Gastrocnemius medialis (tissue), 4 donors: Measurements from ENCODE around the gene RTN3. TPM values are rescaled to one million over a fixed set of nuclear protein-coding genes. Genes with fewer than 3 reads are reported as not detected.
A peak's percentile ranks its signal among the peaks of the same experiment; 100 is the strongest.
"Not testable (repeated sequence)": the region's sequence is repeated elsewhere in the genome, so short reads cannot be mapped to it uniquely, and the experiment has no call there.

ENCODE experiments used
- ATAC-seq, 2 donors: fragments of 150-250 bp; one replicate each; pipeline ENCODE4 v1.9.1; 2016
- DNase-seq, 2 donors: peaks; one replicate each; pipeline ENCODE4 v3.0.0-alpha.2; 2019
- H3K27ac ChIP-seq, 4 donors: fragments of 200-600 bp; sonication (generic); 1 replicate in 1 of 4; 2 replicates in 3 of 4; pipeline ENCODE4 v1.5.1; 2016 to 2018; ENCODE audit warnings: mild to moderate bottlenecking in 2 of 4, moderate library complexity in 1 of 4
- H3K27me3 ChIP-seq, 3 donors: fragments of 200-600 bp; sonication (generic) in 2 of 3; 1 replicate in 1 of 3; 2 replicates in 2 of 3; pipeline versions ENCODE4 v1.5.1 to v1.6.0; 2016 to 2019; ENCODE audit warnings: mild to moderate bottlenecking in 1 of 3, moderate library complexity in 1 of 3
- H3K36me3 ChIP-seq, 2 donors: fragments of 200-600 bp; sonication (generic) in 1 of 2; one replicate each; pipeline ENCODE4 v1.5.1; 2017 to 2018
- H3K4me1 ChIP-seq, 2 donors: fragments of 200-600 bp; sonication (generic) in 1 of 2; one replicate each; pipeline ENCODE4 v1.5.1; 2016 to 2017; ENCODE audit warnings: mild to moderate bottlenecking in 2 of 2
- H3K4me3 ChIP-seq, 4 donors: fragments of 200-600 bp; sonication (generic) in 3 of 4; 1 replicate in 1 of 4; 2 replicates in 3 of 4; pipeline ENCODE4 v1.5.1; 2016 to 2019; ENCODE audit warnings: mild to moderate bottlenecking in 2 of 4
- H3K9me3 ChIP-seq, 3 donors: fragments of 200-600 bp; sonication (generic) in 2 of 3; 1 replicate in 1 of 3; 2 replicates in 2 of 3; pipeline ENCODE4 v1.5.1; 2016 to 2019
- POLR2A ChIP-seq, 2 donors: fragments of 450-650 bp; IDR thresholded peaks; one replicate each; pipeline ENCODE4 v1.6.1; 2017; ENCODE audit warnings: antibody characterized with exemption in 2 of 2, mild to moderate bottlenecking in 2 of 2, moderate library complexity in 2 of 2
- in situ Hi-C, 4 donors: fragments of 200-750 bp; cut with MboI; loops; one replicate each; pipeline versions ENCODE4 v1.15.0 to v1.8.0; 2017; ENCODE audit warnings: low sequenced_read_pairs in 4 of 4
- intact Hi-C: fragments of 100-400 bp; cut with DNase I; formaldehyde crosslinking; loops from one replicate; pipeline ENCODE4 v1.15.1; 2023; ENCODE audit warnings: low total_unique reads
- total RNA-seq, 4 donors: library from RNA; depleted of rRNA; stranded (reverse); fragments of >200 nt; gene quantifications; one replicate each; pipeline versions ENCODE4 v1.1.0 to v1.2.3, GENCODE V29; 2016
- TF ChIP-seq, protein P1 (sequence below), 5 experiments: fragments of 450-650 bp in 3 of 5; fragments of 200-600 bp in 2 of 5; sonication (generic) in 2 of 5; IDR thresholded peaks in 4 of 5; conservative IDR thresholded peaks in 1 of 5; 1 replicate in 4 of 5; 2 replicates in 1 of 5; pipeline ENCODE4 v1.5.1; 2016 to 2019; ENCODE audit warnings: antibody characterized with exemption in 5 of 5, mild to moderate bottlenecking in 3 of 5, moderate library complexity in 3 of 5

Gene RTN3
- 100 to 1,000 TPM in 1 of 4 donors, 10 to 100 TPM in 3; 45.5 to 112 (median 86.0) TPM for total RNA-seq

- H3K4me1 ChIP-seq = peaks cover 29 to 45% of the 10 kb centered on the region in 2 donors
- in situ Hi-C loops = no loop called here
- peak within 1 kb of the TSS; percentile 97 to 99 (median 98) for H3K27ac ChIP-seq
- no peaks in the 10 kb centered on the region for H3K36me3 ChIP-seq
- peak within 1 kb of the TSS; percentile 87 to 99 (median 96) for H3K4me3 ChIP-seq
- peak; percentile 98 to 99 for TF ChIP-seq POLR2A (IDR thresholded peaks at IDR 0.05)
- TF ChIP-seq, protein P1, sequence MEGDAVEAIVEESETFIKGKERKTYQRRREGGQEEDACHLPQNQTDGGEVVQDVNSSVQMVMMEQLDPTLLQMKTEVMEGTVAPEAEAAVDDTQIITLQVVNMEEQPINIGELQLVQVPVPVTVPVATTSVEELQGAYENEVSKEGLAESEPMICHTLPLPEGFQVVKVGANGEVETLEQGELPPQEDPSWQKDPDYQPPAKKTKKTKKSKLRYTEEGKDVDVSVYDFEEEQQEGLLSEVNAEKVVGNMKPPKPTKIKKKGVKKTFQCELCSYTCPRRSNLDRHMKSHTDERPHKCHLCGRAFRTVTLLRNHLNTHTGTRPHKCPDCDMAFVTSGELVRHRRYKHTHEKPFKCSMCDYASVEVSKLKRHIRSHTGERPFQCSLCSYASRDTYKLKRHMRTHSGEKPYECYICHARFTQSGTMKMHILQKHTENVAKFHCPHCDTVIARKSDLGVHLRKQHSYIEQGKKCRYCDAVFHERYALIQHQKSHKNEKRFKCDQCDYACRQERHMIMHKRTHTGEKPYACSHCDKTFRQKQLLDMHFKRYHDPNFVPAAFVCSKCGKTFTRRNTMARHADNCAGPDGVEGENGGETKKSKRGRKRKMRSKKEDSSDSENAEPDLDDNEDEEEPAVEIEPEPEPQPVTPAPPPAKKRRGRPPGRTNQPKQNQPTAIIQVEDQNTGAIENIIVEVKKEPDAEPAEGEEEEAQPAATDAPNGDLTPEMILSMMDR (IDR thresholded peaks at IDR 0.05 in 4 of 5, conservative IDR thresholded peaks at IDR 0.05 in 1 of 5) = peak in 3 of 5 experiments; percentile 27 to 45 (median 28)
- DNase-seq = peak; percentile 92 to 96
- H3K27me3 ChIP-seq = no peaks in the 10 kb centered on the region
- no peaks in the 10 kb centered on the region for H3K9me3 ChIP-seq
- intact Hi-C loops = loop anchor here (1.0 to 5.0 kb wide), 2 partner anchors 10 to 131 kb away; partner anchors contain the start of genes ATL3 and SPINDOC
- peak; percentile 92 to 93 for ATAC-seq
Measured at GRCh38 chr11:63681321-63682065, at the start of gene RTN3. Gene RTN3 (plus strand): TSS chr11:63681500. CDS start chr11:63681637, 137 bp downstream.

GRCh38 chr11:63635762-63636465, 45.4 kb upstream of the RTN3 start:
- DNase-seq = peak in 1 of 2 donors; percentile 40
- TF ChIP-seq, protein P1 (IDR thresholded peaks at IDR 0.05 in 4 of 5, conservative IDR thresholded peaks at IDR 0.05 in 1 of 5) = peak; percentile 61 to 76 (median 68)
- TF ChIP-seq POLR2A (IDR thresholded peaks at IDR 0.05) = no peak
- peak; percentile 60 to 66 for ATAC-seq
- Histone ChIP-seq H3K4me1 (no peaks in the 10 kb centered on the region), H3K4me3 (no peak overlapping the region), H3K27me3 (no peaks in the 10 kb centered on the region), H3K36me3 (peaks cover 0 to 53% of the 10 kb centered on the region in 2 donors), H3K27ac (no peak overlapping the region), H3K9me3 (no peaks in the 10 kb centered on the region)
- in situ Hi-C loops (loop anchor here in 3 of 4 donors (5.0 to 25.0 kb wide), 3 partner anchors 101 to 159 kb away; no protein-coding TSS in a partner anchor), intact Hi-C loops (loop anchor here (1.0 kb wide), 1 partner anchor 158 kb away; no protein-coding TSS in a partner anchor)

- not testable (repeated sequence) for H3K27ac ChIP-seq, ATAC-seq, H3K4me1 ChIP-seq, H3K4me3 ChIP-seq, H3K9me3 ChIP-seq, H3K27me3 ChIP-seq, DNase-seq
- intact Hi-C loops = loop anchor here (2.0 kb wide), 1 partner anchor 100 kb away; no protein-coding TSS in a partner anchor
- in situ Hi-C loops = loop anchor here in 3 of 4 donors (5.0 to 25.0 kb wide), 3 partner anchors 99 to 161 kb away; no protein-coding TSS in a partner anchor
- peaks cover 0 to 52% of the 10 kb centered on the region in 2 donors for H3K36me3 ChIP-seq
Measured at GRCh38 chr11:63638436-63638835, 42.9 kb upstream of the RTN3 start.

GRCh38 chr11:63639199-63639832, 42.0 kb upstream of the RTN3 start:
- ATAC-seq (no peak), DNase-seq (no peak)
- Histone ChIP-seq H3K27me3 (no peaks in the 10 kb centered on the region), H3K4me3 (no peak overlapping the region), H3K36me3 (peaks cover 0 to 58% of the 10 kb centered on the region in 2 donors), H3K4me1 (no peaks in the 10 kb centered on the region), H3K9me3 (no peaks in the 10 kb centered on the region), H3K27ac (no peak overlapping the region)
- intact Hi-C loops (loop anchor here (2.0 kb wide), 1 partner anchor 99 kb away; no protein-coding TSS in a partner anchor), in situ Hi-C loops (loop anchor here in 3 of 4 donors (5.0 to 25.0 kb wide), 3 partner anchors 98 to 162 kb away; no protein-coding TSS in a partner anchor)
- TF ChIP-seq, protein P1 (IDR thresholded peaks at IDR 0.05 in 4 of 5, conservative IDR thresholded peaks at IDR 0.05 in 1 of 5) = peak in 4 of 5 experiments; percentile 8 to 60 (median 25)
- no peak for TF ChIP-seq POLR2A (IDR thresholded peaks at IDR 0.05)
